ENCODE data around the gene HOMER2.
"Not testable (repeated sequence)": the region's sequence is repeated elsewhere in the genome, so short reads cannot be mapped to it uniquely, and the experiment has no call there.

Gene HOMER2

DNA sequence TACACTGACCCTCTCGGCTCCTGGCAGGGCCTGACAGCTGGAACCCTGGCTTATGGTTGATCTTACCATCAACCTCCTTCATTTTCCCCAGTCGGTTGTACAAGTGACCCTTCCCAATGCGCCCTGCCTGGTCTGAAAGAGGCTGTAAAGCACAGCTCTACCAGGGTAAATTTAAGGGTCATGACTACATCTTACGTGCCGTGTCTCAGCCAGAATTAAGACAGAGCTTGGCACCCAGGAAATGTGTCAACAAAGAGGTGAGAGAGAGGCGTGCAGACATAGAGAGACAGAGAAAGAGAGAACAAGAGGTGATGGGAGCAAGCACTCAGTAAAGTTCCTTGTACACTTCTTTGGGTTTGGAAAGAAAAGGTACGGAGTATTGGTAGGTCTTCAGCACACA lies 28.8 kb downstream of the HOMER2 start:
- DNase-seq = no peak

DNA sequence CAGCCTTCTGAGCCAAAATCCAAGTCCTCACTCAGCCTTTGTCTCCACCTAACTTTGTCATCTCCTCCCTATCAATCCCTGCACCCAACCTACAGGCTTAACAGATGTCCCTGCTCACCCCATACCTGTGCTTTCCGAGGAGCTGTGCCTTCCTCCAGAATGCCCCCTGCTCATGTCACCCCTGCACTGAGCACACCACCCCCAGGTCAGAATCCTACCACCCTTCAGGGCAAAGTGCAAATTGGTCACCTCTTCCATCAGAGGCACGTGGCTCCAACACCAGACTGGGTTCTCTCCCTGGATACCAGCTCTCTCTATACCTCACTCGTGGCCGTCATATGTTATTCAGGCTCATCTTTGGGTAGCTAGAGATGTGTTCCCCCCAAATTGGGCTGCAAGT lies 29.8 kb downstream of the HOMER2 start:
- no peak for DNase-seq

GRCh38 chr15:82921939-82922338 lies 30.6 kb downstream of the HOMER2 start:
- no peak for DNase-seq

- DNase-seq = no peak
Observed at GRCh38 chr15:82921242-82921641, 31.3 kb downstream of the HOMER2 start.

DNA sequence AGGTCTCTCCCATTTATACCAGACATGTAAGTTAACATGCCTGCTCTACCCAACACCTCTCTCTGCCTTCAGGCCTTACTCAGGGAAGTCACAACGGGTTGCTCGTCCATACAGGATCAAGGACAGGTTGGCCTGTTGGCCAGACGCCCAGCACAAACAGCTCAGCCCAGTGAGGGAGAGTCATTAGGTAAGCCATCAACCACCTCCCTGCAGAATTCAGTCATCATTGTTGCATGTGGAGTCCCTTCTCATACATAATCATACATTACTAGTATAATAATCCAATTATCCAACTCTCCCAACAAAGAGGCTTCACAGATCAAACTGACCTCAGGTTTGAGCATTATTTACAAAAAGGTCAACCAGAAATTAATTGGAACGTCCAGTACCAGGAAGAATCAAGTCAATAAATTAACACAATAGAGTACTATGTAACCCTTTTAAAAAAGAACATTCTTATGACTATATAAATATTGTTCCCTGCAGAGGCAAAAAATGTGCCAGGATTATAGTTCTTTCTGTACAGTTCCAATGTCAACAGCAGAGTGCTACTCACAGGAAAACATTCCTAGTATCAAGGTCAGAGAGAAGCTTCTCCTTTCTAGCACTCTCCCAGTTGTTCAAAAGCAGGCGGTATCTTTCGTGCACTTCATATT lies 33.2 kb downstream of the HOMER2 start:
- no peak for DNase-seq

DNA sequence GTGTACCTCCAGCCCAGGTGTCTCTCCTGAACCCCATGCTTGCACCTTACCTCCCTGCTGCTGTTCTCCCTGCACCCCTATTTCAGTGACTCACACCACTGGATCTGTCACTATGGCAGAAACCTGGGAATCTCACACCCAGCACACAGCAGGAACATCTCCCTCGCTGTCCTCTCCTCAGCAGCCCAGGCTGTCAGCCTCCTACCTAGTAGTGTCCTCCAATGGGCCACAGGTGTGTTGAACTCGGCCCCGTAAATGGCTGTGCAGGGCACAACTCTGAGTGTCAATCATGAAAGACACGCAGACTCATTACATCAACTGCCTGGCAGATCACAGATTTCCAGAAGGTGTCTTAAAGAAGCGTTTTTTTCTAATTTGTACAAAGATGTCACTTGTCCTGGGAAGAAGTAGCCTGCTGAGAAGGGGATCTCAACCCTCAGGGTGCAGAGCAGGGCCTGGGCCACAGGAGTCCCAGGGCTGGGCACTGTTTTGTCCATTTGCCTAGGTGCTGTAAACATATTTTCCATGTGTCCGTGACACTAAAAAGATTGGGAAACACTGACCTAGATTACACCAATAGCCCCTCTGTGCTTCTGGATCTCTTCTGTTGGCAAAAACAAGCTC lies 33.8 kb downstream of the HOMER2 start:
- no peak for DNase-seq

- DNase-seq = no peak
Observed at GRCh38 chr15:82918162-82918561, 34.4 kb downstream of the HOMER2 start.

DNA sequence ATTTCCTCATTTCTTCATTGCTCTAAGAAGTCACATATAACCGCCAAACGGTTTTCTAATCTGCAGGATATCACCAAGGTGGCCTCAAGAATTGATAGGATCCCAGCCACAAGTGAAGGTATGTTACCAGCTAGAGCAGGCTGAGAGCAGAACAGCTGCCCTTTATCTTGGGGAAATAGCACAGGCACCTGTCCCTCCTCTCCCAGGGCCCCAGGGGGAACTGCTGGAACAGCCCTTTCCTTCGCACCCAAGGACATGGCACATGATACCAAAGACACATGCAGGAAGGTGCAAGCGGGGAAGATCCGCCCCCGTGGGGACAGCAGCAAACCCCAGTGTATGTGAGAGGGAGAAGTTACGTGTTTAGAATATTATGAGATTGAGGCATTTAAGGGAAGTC lies 35.3 kb downstream of the HOMER2 start:
- DNase-seq = no peak

GRCh38 chr15:82916161-82916952 lies 36.2 kb downstream of the HOMER2 start:
- DNase-seq = no peak

GRCh38 chr15:82914396-82914795 lies 38.1 kb downstream of the HOMER2 start:
- DNase-seq = no peak

DNA sequence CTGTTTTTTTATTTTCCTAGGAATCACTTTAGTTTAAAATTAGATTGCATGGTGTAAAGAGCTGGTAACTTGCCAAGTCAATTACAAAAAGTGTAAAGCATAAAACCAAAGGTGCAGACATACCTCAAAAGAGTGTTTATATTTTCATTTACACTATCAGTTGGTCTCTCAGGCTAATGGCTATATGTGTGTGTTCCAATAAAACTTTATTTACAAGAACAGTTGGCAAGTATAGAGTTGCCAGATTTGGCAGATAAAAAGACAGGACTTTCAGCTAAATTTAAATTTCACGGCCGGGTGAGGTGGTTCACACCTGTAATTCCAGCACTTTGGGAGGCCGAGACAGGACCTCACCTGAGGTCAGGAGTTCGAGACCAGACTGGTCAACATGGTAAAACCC lies 41.1 kb downstream of the HOMER2 start:
- DNase-seq = no peak

- DNase-seq = no peak
Observed at GRCh38 chr15:82910721-82911120, 41.8 kb downstream of the HOMER2 start.

DNA sequence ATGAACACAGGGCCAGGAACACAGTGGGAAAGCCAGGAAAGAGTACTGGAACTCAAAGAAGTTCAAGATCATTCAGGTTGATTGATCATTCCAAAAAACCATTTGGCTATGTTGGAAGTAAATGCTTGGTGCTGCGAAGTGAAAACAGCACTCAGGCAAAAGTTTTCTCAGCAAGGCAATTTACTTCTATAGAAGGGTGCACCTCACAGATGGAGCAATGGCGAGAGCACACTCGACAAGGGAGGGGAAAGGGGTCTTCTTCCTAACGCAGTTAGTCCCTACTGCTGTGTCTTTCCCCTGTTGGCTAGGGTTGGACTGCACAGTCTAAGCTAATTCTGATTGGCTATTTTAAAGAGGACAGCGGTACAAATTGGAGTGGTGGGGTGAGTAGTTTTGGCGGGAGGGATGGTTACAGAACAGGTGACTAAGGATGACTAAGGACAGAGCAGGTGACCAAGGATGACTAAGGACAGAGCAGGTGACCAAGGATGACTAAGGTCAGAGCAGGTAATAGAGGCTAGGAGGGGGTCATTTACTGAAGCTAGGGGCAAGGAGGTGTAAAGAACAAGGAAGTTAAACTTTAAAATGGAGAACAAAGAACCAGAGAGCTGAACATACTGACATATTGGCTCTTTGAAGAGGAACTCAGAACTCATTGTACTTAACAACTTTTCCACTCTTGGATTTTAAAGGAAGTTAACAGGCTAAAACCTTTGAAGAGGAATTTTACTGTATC lies 43.3 kb downstream of the HOMER2 start:
- DNase-seq = no peak

- DNase-seq = no peak
Observed at GRCh38 chr15:82907350-82907749, 45.2 kb downstream of the HOMER2 start.

DNA sequence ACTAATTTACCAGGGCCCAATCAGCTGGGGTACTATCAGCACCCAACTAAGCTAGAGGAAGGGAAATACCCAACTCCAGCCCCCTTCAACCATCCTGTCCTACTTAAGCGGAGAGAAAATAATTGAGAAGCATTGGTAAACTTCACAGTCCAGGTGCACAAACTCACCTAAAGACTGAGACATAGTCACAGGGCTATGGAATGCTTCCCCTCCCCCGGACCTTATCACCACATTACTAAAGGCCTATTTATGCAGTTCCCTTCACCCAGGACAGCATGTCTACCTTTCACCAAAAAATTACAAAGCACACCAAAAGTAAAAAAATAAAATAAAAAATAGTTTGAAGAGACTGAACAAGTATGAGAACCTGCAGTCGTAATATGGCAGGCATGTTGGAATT lies 47.9 kb downstream of the HOMER2 start:
- no peak for DNase-seq

- no peak for DNase-seq
Observed at GRCh38 chr15:82903511-82903910, 49.0 kb downstream of the HOMER2 start.

DNA sequence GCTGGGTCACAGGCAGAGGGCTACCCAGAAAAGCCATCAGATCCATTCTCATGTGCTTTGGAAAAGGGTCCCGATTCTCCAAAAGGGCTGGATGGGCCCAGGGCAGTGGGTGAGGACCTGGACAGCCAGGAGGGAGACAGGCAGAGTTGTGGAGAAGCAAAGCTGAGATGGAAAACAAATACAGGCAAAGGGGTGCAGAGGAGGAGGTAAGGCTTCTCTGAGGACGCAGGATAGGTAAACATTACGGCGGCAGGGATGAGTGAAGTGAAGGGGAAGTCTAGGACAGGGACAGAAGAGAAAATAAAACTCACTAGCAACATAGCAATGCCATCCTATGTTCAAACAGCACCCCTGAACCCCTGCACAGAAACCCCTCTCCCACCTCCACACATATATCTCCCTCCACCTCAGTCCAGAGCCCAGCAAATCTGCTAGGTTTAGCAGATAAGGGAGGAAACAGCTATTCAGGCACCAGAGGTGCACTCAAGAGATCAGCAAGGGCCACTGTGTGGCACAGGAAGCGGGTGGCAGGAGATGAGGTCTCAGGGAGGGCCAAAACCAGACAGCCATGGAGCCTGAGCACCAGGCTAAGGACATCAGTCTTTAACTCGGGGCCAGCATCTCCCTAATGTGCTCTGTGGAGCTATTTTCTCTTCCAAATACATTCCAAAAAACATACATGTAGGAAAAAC lies 51.3 kb downstream of the HOMER2 start:
- DNase-seq = no peak

DNA sequence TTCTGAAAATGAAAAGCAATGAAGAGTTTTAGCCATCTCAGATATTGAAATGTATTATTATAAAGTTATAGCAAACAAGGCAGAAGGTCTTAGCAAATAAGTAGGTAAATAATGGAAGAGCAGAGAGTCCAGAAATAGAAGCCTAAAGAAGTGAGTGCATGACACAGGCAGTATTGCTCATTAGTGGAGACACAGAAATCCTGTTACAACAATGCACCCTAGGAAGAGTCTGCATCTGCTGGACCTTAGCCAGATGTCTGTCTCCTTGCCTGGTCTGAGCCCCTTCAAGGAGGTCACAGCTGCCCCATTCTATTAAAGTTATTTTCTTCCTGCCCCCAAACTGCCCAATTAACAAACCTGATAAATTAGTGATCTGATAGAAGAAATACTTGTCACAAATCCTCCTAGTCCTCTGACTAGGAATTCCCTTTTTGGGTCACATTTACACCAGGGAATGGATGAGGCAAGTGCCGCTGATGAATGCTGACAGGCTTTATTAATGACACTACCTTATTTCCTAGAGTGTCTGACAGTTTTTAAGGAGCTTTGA lies 51.9 kb downstream of the HOMER2 start:
- DNase-seq = no peak

- no peak for DNase-seq
Observed at GRCh38 chr15:82898961-82899360, 53.6 kb downstream of the HOMER2 start.

- no peak for DNase-seq
Observed at GRCh38 chr15:82895983-82896382, 56.5 kb downstream of the HOMER2 start.

DNA sequence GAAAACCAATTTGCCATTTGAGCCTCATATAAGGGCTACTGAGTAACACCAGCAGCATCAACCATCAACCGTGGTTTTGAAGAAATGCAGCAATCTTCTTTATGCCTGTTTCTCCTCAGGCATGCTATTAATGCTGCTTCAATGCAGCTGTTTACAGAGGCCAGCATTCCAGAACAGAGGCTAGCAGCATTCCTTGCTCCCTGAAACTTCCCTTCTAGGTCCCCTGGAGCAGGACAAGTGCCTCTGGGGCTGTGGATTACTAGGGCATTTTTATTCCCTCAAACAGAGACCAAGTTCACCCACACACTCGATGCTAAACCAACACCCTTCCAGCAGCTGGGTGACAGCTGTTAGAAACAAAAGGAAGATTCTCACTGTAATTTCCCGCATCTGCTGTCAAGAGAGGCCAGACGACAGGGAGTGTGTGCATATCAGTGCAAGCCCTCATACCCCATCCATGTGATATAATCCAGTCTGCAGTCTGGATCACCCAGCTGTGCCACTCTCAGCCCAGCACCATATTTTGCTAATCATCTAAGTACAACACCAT lies 57.5 kb downstream of the HOMER2 start:
- DNase-seq = no peak

DNA sequence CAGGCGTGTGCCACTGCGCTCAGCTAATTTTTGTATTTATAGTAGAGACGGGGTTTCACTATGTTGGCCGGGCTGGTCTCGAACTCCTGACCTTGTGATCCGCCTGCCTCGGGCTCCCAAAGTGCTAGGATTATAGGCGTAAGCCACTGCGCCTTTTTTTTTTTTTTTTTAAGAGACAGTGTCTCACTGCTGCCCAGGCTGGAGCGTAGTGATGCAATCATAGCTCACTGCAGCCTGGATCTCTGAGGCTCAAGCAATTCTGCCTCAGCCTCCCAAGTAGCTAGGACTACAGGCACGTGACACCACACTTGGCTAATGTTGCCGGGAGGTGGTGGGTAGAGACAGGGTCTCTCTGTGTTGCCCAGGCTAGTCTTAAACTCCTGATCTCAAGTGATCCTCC lies 59.0 kb downstream of the HOMER2 start:
- DNase-seq = not testable (repeated sequence)

Data from activated CD8-positive, alpha-beta memory T cell treated with anti-CD3 and anti-CD28 coated beads, Interleukin-2, amount 50 U/mL, for 48 hours (primary cell).